A549 (cell line): Measurements from ENCODE around the gene FAM227B.

Experiments
- BHLHE40 ChIP-seq: IDR thresholded peaks from 2 replicates; pipeline ENCODE4 v1.6.1; 2012; ENCODE audit warnings: low read depth, low read length, inconsistent platforms
- CHD4 ChIP-seq: fragments of 200-600 bp; sonication (generic); IDR thresholded peaks from 2 replicates; pipeline ENCODE4 v1.6.1; 2016; ENCODE audit warnings: antibody characterized with exemption, mild to moderate bottlenecking, borderline replicate concordance
- EP300 ChIP-seq, 2 experiments: fragments of >200 bp; sonication (Bioruptor Twin); formaldehyde crosslinking; IDR thresholded peaks; 2 replicates in 1 of 2; 3 replicates in 1 of 2; pipeline ENCODE4 v1.6.1; 2016 to 2017
- ESRRA ChIP-seq: fragments of 150-350 bp; IDR thresholded peaks from 2 replicates; pipeline ENCODE4 v1.6.1; 2014; ENCODE audit warnings: mild to moderate bottlenecking, low read length, borderline replicate concordance
- JUN ChIP-seq, 2 experiments: fragments of >200 bp; sonication (Bioruptor Twin); formaldehyde crosslinking; IDR thresholded peaks; 2 replicates in 1 of 2; 3 replicates in 1 of 2; pipeline ENCODE4 v1.6.1; 2016 to 2017
- MYC ChIP-seq: IDR thresholded peaks from 2 replicates; pipeline ENCODE4 v1.6.1; 2012; ENCODE audit warnings: mild to moderate bottlenecking, inconsistent platforms, low read length, improper control_type of control experiment, borderline replicate concordance
- NR3C1 ChIP-seq: fragments of >200 bp; sonication (Bioruptor Twin); formaldehyde crosslinking; IDR thresholded peaks from 3 replicates; pipeline ENCODE4 v1.6.1; 2017
- RAD21 ChIP-seq, 2 experiments: fragments of >200 bp in 1 of 2; sonication (Bioruptor Twin) in 1 of 2; formaldehyde crosslinking in 1 of 2; IDR thresholded peaks in 1 of 2; conservative IDR thresholded peaks in 1 of 2; 2 replicates in 1 of 2; 3 replicates in 1 of 2; pipeline ENCODE4 v1.6.1; 2012 to 2018; ENCODE audit warnings: inconsistent platforms in 1 of 2
- SMC3 ChIP-seq: fragments of >200 bp; sonication (Bioruptor Twin); formaldehyde crosslinking; IDR thresholded peaks from 3 replicates; pipeline ENCODE4 v1.6.1; 2018; ENCODE audit warnings: inconsistent platforms
- ZNF302 ChIP-seq: fragments of 250-450 bp; sonication (Bioruptor Pico); IDR thresholded peaks from 2 replicates; pipeline ENCODE4 v1.9.0; 2021; ENCODE audit warnings: inconsistent platforms, mild to moderate bottlenecking, moderate library complexity
- TF ChIP-seq, protein P1 (sequence below): fragments of >200 bp; sonication (Bioruptor Twin); formaldehyde crosslinking; IDR thresholded peaks from 3 replicates; pipeline ENCODE4 v1.5.1; 2016
- TF ChIP-seq, protein P2 (sequence below): IDR thresholded peaks from 2 replicates; pipeline ENCODE4 v1.6.1; 2012
- TF ChIP-seq, protein P3 (sequence below): IDR thresholded peaks from 2 replicates; pipeline ENCODE4 v1.6.1; 2012; ENCODE audit warnings: low read depth, borderline replicate concordance
- TF ChIP-seq, protein P4 (sequence below): IDR thresholded peaks from 2 replicates; pipeline ENCODE4 v1.6.1; 2012

DNA sequence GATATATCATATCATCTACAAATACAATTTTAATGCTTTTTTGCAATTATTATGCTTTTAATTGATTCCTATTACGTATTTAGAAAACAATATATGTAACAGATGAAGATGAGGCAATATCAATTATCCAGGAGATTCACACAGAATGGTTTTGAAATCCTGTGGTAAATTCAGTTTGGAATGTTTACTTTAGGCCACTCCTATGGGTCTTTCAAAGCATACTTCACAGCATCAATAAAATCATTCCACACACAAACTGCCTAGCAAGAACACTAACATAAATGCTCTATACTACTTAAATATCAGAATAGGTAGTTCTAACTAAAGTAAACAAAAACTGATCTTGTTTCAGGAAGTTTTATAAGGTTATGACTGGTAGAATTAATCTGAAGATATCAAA is 90.5 kb downstream of the FAM227B start:
- TF ChIP-seq SMC3 (no peak), JUN (IDR thresholded peaks at IDR 0.05) (no peak), RAD21 (conservative IDR thresholded peaks at IDR 0.05 in 1 of 2, IDR thresholded peaks at IDR 0.05 in 1 of 2) (no peak), NR3C1 (no peak), MYC (no peak), ZNF302 (no peak), ESRRA (no peak), CHD4 (no peak), EP300 (IDR thresholded peaks at IDR 0.05) (no peak), BHLHE40 (no peak)
- TF ChIP-seq, protein P1, sequence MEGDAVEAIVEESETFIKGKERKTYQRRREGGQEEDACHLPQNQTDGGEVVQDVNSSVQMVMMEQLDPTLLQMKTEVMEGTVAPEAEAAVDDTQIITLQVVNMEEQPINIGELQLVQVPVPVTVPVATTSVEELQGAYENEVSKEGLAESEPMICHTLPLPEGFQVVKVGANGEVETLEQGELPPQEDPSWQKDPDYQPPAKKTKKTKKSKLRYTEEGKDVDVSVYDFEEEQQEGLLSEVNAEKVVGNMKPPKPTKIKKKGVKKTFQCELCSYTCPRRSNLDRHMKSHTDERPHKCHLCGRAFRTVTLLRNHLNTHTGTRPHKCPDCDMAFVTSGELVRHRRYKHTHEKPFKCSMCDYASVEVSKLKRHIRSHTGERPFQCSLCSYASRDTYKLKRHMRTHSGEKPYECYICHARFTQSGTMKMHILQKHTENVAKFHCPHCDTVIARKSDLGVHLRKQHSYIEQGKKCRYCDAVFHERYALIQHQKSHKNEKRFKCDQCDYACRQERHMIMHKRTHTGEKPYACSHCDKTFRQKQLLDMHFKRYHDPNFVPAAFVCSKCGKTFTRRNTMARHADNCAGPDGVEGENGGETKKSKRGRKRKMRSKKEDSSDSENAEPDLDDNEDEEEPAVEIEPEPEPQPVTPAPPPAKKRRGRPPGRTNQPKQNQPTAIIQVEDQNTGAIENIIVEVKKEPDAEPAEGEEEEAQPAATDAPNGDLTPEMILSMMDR: no peak
- TF ChIP-seq, protein P2, sequence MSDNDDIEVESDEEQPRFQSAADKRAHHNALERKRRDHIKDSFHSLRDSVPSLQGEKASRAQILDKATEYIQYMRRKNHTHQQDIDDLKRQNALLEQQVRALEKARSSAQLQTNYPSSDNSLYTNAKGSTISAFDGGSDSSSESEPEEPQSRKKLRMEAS: no peak
- TF ChIP-seq, protein P3, sequence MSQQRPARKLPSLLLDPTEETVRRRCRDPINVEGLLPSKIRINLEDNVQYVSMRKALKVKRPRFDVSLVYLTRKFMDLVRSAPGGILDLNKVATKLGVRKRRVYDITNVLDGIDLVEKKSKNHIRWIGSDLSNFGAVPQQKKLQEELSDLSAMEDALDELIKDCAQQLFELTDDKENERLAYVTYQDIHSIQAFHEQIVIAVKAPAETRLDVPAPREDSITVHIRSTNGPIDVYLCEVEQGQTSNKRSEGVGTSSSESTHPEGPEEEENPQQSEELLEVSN: no peak
- TF ChIP-seq, protein P4, sequence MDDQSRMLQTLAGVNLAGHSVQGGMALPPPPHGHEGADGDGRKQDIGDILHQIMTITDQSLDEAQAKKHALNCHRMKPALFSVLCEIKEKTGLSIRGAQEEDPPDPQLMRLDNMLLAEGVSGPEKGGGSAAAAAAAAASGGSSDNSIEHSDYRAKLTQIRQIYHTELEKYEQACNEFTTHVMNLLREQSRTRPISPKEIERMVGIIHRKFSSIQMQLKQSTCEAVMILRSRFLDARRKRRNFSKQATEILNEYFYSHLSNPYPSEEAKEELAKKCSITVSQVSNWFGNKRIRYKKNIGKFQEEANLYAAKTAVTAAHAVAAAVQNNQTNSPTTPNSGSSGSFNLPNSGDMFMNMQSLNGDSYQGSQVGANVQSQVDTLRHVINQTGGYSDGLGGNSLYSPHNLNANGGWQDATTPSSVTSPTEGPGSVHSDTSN: no peak
